GM19372 (cell line): Measurements from ENCODE around the gene GNG12.

Experiments
- ATAC-seq: cut with Tn5 transposase; IDR thresholded peaks from one replicate; pipeline ENCODE4 v1.9.1; 2021; ENCODE audit warnings: mild to moderate bottlenecking, low read depth, moderate library complexity; ENCODE audit not compliant: unreplicated experiment

GNG12 gene

DNA sequence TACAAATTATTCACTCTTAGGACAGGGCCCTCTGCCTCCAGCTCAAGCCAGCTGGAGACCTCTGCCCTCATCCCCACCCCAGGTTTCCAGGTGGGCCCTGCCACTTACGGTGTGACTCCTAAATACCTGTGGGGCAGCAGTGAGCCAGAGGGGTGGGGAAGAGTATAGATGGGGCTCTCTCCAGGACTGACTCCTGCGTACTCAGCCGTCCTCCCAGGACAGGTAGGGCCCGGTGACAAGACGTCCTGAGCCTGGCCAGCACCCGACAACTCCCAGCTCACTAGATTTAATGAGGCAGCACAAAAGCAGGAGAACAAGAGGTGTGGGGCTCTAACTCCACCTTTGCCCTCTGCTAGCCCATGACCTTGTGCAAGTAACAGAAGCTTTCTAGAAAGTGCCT, 16.8 kb downstream of the GNG12 start:
- no peak for ATAC-seq

DNA sequence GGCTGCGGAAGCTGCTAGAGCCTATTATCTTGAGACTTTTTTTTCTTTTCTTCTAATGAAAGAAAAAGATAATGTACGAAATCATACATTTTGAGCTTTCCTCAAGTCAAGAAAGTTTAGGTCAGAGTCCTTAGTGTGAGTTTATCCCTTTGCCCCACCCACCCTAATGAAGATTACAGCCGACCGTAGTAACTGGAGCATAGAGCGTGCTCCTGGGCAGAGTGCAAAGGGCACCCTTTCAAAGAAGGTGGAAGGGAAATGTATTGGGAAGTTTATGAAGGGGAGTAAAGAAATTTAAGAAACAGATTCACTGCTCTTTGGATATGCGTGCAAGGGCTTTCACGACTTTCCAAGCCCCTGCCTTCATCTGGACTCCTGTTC, 17.2 kb downstream of the GNG12 start:
- ATAC-seq = no peak

DNA sequence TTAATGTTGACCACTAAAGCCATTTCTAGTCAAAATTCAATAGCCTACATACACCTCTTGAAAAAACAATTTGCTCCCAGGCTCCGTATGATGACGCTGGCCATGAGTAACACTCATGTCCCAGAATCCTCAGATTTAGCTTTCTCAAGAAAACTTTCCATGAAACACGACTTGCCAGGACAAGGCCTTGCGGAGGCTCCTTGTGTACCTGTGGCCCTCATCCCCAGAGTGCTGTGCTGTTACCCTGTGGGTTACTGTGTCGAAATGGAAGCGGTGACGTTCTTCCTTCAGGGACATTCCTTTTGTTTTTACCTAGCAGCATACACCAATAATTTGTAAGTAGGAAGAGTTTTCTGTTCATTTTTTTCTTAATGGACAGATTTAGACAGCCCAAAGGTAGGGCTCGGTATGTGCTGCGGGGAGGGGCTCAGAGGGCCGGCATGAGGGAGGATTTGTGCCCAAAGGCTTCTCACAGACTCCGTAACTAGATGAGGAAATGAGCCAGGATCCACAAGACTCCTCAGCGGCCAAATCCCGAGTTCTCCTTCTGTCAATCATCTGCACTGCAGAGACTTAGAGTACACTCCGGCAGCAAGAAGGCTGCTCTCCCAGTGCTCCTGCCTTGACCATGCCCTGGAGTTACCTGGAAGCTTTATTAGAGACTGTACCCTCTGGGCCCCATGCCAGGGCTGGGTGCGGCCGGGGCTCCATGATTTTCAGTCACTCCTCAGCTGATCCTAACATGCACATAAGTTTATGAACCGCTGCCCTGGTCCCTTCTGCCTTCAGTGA, 17.8 kb downstream of the GNG12 start:
- ATAC-seq = no peak

DNA sequence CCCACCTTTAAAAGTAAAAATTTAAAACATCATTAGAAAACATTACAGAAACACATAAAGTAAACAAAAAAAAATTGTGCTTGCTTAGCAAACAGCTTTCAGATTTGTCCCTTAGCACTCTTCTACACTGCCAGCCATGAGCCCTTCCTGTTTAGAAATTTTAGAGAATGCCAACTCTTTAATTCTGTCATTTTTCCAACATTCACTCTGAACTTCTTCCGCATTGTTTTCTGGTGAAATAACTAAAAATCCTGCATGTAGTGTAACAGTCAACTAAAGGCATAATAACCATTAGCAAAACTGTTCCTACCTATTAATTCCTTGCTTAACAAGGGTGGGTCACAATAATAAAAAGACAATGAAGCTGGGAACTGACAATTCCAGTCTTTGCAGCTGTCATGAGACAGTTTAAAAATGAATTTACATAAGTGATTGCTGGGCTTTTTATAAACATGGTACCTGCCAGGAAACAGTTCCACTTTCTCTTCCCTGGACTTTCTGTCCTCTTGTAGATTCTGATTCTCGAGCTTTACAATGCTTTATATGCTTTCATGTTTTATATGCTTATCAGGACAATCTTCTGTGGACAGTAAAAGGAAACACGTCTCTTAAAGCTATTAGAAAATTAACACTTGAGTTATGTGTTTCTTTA, 19.0 kb downstream of the GNG12 start:
- ATAC-seq = no peak

DNA sequence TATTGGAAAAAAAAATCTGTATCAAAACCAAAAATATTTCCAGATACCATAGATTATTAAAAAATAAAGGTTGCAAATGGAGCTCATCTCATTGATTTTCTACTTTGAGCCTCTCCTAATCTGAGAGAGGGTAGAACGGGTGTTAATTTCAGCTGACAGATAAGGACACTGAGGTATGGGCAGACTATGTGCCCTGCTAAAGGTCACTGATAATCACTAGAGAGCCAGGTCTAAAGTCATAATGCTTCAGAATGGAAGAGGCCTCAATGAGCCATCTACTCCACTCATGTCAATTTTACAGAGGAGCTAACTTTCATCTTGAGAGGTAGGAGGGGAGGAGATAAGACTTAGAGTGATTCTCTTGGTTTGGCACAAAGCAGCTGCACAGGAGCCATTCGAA, 21.0 kb downstream of the GNG12 start:
- ATAC-seq = no peak

DNA sequence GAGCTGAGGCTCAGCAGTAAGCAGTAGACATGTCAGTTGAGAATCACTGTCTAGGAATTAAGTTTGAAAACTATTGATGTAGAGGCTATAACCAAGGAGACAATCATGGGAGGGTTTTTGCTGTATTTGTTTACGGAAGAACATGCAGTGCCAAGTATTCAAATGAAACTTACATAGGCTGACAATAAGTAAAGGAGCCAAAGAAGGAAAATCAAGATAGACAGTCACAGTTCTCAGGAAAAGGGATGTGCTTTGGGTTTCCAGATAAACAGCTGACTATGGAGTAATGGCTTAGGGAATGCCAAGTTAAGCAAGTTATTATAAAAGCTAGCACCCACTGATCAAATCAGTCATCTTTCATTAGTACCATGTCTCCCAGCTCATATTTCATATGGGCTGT, 21.5 kb downstream of the GNG12 start:
- ATAC-seq = no peak

DNA sequence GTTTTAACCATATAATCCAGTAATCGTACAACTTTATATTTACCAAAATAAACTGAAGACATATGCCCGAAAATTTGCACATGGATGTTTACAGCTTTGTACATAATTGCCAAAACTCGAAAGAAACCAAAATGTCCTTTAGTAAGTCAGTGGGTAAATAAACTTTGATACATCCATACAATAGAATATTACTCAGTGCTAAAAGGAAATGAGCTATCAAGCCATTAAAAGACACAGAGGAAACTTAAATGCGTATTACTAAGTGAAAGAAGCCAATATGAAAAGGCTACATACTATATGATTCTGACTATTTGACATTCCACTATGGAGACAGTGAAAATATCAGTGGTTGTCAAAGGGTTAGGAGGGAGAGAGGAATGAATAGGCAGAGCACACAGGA, 23.4 kb downstream of the GNG12 start:
- ATAC-seq = no peak

DNA sequence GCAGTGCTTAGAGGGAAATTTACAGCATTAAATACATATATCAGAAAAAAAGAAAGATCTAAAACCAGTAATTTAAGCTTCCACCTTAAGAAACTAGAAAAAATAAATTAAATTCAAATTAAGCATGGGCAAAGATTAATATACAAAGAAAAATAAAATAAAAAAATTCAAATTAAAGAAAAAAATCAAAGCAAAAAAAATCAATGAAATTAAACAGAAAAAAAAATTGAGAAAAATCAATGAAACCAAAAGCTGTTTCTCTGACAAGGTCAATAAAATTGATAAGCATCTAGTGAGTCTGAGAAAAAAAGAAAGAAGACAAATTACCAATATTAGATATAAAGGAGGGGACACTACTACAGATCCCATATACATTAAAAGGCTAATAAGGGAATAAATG, 26.0 kb downstream of the GNG12 start:
- ATAC-seq = no peak

DNA sequence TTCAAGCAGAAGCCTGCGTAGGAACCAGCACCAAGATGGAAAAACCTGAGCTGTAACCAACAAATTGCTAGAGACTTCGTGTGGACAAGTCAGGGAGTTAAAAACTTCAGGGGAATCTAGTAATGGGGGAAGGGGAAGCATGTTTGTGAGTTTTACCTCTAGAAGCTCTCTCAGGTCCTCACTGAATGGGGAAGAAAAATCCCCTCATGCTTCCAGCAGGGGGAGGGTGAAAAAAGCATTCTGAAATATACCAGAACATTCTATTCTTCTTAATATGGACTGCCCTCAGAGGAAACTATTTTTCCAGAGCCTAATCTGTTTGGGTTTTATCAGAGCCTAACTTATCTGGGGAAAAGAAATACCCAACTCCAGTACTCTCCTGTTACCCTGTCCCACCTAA, 28.6 kb downstream of the GNG12 start:
- ATAC-seq = no peak

DNA sequence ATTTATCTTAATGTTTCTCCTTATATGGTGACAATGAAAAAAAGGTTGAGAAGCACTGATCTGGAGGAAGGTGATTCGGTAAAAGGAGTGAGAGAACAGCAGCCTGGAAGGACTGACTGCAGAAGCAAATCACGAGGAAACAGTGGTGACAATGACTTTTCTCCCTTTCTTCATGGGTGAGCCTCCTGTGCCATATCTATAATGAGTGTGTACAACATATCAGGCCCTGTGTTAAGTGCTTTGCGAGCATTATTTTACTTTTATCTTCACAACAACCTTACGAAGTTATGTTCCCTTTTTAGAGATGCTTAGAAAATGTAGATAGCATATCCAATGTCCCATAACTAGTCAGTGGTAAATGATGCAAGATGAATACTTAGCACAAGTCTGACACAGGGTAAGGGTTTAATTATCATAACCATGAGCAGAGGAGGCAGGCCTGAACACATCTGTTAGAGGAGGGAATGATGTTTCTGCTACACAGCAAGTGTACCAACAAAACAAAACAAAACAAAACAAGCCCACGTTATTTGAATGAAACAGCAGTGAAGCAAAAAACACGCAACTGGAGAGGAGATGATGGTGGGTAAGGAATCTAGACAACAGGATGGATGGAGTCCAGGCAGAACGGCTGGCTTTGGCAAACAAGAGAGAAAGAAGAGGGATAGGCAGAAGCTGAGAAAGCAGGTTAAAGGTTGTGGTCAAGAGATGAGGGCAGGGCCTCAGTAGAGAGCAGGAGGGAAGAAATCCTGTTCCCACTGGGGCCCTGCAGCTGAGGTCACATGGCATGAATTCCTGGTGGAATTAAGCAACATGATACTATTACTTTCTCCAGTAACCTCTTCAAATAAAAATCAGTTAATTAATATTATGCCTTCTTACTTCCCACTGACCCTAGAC, 29.6 kb downstream of the GNG12 start:
- no peak for ATAC-seq

DNA sequence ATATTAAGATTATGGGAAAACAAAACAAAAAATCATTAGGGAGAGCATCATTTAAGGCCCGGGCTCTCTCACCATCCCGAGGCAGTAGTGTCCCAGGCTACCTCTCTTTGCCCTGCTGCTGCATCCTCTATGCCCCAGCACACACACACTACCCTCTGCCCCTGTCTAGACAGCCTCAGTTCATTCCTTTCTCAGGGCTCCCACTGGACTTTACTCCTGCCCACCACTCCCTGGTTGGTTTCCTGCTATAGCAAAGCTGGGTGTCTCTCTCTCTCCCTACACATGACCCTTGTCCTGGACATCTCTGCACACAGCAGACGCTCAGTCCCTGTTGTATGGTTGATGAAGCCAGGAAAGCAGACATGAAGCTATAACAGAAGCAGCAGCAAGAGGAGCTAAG, 30.7 kb downstream of the GNG12 start:
- no peak for ATAC-seq

DNA sequence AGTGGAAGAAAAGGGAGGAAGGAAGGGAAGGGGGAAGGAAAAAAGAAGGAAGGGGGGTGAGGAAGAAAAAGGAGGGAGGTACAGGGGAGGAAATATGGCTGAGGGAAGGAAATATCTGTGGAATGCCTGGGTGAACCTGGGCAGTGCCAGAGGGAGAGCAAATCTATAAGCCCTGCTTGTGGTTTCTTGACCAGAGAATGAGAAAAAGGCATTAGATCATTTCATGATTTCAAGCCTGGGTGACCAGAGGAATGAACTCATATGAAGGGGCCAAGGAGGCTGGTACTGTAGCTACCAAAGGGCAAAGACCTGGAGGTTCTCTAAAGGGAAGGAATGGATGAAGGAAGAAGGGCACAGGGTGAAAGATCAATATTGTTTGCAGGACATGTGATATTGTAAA, 31.4 kb downstream of the GNG12 start:
- no peak for ATAC-seq

DNA sequence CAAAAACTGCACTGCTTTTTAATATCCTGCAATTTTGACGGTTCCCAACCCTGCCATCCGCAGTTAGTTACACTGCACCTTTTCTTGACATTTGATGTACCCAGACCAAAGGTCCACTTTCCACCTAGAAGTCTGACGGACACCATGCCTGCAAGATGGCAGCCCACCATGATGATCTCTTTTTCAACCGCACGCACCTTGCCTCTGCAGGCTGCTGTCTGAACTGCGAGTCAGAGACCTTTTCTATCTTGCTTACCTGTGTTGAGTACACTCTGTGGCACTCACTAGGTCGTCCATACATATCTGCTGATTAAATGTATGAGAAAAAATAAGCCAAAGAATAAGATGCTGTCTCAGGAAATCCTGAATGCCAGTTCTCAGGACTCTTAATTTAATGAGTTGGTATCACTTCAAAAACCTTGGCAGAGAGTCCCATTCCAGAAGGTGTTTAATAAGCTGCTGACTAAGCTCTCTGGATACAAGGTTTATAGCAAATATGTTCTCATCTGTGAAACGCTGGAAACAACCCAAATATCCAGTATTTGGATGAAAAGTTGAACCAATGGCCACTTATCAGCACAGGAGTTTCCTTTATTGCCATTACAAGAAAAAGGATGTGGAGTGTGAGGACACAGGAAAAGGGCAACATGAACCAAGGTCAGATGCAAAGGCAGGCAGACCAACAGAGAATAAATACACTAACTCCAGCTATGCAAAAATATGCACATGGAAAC, 37.9 kb downstream of the GNG12 start:
- no peak for ATAC-seq

DNA sequence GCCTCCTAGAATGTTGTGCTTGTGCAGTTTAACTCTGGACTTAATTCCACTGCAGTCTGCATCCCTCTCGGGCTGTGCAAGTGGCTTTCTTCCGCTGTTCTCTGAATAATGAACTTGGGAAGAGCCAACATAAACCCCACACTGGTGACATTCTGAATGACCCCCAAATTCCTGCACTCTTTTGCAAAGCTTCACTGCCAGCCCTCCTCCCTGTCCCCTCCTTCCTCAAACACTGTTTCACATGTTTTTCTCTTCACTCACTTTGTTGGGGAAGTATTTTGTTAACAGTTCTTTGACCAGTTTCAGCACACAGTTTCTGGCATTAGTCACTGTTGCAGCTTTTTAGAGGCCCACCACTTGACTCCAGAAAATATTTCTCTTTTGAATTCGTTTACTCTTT, 39.7 kb downstream of the GNG12 start:
- no peak for ATAC-seq

DNA sequence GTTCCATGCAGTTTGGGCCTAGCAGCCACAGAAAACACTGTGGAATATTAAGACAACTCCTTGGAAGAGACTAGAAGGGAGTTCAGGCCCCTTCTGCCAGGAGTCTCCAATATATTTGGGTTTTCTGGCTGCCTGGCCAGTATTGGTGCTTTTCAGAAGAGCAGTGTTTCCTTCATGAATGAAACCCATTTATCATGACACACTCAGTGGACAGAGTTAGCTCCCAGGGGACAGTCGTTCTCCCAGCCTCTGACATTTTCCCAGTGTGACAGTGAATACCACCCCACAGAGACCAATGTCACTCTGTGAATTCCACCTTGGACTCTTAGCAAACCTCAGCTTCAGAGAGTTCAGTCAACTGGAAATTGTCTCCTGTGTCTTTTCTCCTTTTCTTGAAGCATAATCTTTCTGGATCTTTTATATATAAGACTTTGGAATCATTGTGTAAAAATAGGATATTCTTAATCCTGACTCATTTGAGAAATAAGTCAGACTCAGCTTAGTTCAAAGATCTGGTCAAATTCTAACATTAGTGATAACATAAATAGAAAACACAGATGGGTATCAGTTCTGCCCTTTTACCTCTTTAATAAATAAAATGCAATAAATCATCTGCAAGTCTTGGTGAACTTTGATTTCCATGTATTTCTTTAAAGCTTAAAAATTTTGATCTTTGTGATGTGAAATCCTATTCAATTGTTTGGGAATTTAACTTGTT, 40.4 kb downstream of the GNG12 start:
- ATAC-seq = no peak

DNA sequence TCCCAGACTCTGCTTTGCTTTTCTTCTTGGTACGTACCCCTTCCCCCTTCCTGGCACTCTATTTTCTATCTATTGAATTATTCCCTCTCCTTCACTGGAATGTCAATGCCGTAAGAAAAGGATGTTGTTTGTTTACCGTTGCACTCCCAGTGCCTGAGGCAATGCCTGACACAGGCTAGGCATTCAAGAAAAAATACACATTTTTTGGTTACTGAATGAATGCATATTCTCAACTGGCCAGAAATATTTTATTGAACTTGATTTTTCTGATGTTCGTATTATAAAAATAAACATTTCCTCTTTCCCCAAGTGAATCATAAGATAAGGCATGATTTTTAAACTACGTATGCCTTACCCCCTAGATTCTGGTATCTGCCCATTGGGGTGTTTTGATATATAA, 41.2 kb downstream of the GNG12 start:
- no peak for ATAC-seq

DNA sequence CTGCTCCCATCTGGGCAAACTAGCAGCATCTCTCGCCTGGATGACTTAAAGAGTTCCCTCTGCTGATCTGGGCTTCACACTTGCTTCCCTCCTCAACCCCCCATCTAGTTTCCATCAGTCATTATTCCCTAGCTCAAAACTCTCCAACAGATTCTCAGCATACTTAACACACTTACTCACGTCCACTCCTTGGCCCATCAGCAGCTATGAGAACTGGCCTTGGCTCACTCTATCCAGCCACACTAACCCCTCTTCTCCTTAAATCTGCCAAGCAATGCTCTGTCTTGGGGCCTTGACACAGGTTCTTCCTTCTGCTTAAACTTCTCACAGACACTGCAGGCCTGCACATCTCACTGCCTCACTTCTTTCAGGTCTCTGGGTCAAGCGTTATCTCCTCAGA, 41.6 kb downstream of the GNG12 start:
- no peak for ATAC-seq

DNA sequence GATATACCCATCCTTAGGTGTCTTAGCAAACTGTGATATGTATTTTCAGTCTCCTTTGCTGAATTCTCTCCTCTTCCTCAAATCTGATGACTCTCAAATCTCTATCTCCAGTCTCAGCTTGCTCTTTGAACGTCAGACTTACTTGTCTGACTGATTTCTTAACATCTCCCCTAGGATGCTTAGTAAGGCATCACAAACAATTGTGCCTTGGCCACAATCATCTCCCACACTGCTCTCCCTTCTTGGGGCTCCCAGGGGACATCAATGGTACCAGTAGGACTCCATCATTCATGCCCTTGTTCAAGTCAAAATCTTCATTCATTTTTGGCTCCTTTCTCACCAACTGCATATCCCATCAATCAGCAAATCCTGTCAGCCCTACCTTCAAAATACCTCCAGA, 42.0 kb downstream of the GNG12 start:
- ATAC-seq = no peak

DNA sequence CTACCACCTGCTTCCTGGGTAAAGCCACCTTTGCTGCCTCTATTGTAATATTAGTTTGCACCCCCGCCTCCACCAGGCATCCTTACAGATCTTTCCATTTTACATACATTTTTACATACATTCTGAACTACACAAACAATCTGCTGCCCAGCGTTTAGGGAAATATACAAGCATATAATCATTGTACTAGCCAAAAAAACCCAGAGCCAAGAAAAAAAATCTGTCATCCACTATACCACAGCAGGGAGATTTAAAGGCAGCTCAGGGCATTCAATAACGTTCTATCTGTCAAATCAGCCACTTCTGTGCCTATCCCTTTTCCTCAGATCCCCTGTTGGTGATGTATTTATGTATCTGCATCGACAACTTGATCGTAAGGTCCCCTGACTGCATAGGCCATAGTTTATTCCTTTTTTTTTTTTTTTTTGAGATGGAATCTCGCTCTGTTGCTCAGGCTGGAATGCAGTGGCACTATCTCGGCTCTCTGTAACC, 43.0 kb downstream of the GNG12 start:
- no peak for ATAC-seq

DNA sequence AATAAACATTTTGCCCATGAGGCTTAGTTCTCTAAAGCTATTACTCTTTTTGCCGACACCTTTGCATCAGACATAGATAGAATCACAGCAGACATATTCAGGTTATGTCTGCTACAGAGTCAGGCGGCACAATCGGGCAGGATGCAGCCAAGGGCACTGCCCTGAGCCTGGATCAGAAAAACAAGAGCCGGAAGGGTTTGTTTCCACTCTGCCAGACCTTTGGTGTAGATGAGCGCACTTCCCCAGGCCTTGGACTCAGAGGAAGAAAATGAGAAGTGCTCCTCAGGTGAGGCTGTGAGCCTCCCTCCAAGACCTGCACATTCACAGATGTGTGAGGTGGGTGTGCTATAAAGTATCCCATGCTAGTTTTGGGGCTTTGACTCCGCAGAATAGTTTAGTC, 43.7 kb downstream of the GNG12 start:
- no peak for ATAC-seq
